Fibroblast of skin of left biceps (primary cell): ENCODE measurements around the gene FREY1.
"Not testable (repeated sequence)": the region's sequence is repeated elsewhere in the genome, so short reads cannot be mapped to it uniquely, and the experiment has no call there.

Experiments
- DNase-seq, 2 experiments: peaks; one replicate each; pipeline ENCODE4 v3.0.0-alpha.2; 2013; ENCODE audit warnings: low read depth in 2 of 2

FREY1 gene

GRCh38 chr11:45913942-45914635 is 7.0 kb upstream of the FREY1 start:
- no peak for DNase-seq

- DNase-seq: no peak
Measured at GRCh38 chr11:45913514-45913913, 6.4 kb upstream of the FREY1 start.

- no peak for DNase-seq
Measured at GRCh38 chr11:45910623-45911022, 3.6 kb upstream of the FREY1 start.

- no peak for DNase-seq
Measured at GRCh38 chr11:45909594-45910475, 2.8 kb upstream of the FREY1 start.

GRCh38 chr11:45907911-45908370 is 870 bp upstream of the FREY1 start:
- no peak for DNase-seq

- no peak for DNase-seq
Measured at GRCh38 chr11:45906096-45906682, 882 bp downstream of the FREY1 start.

- not testable (repeated sequence) for DNase-seq
Measured at GRCh38 chr11:45905576-45905975, 1.5 kb downstream of the FREY1 start.

GRCh38 chr11:45905095-45905494 is 2.0 kb downstream of the FREY1 start:
- DNase-seq: no peak

GRCh38 chr11:45904309-45904915 is 2.7 kb downstream of the FREY1 start:
- no peak for DNase-seq

GRCh38 chr11:45902452-45903380 is 4.4 kb downstream of the FREY1 start:
- DNase-seq: no peak

- DNase-seq: no peak
Measured at GRCh38 chr11:45901626-45902025, 5.4 kb downstream of the FREY1 start.

- DNase-seq: no peak
Measured at GRCh38 chr11:45900916-45901617, 6.0 kb downstream of the FREY1 start.

GRCh38 chr11:45900175-45900800 is 6.8 kb downstream of the FREY1 start:
- DNase-seq: not testable (repeated sequence)

- peak; percentile 59 to 62 for DNase-seq
Measured at GRCh38 chr11:45899448-45900174, 7.5 kb downstream of the FREY1 start.

GRCh38 chr11:45899086-45899447 is 8.0 kb downstream of the FREY1 start:
- DNase-seq: no peak

- DNase-seq: no peak
Measured at GRCh38 chr11:45897556-45897955, 9.5 kb downstream of the FREY1 start.

- no peak for DNase-seq
Measured at GRCh38 chr11:45896422-45896984, 10.6 kb downstream of the FREY1 start.

GRCh38 chr11:45895553-45896259 is 11.4 kb downstream of the FREY1 start:
- no peak for DNase-seq
